Activated T-cell treated with anti-CD3 and anti-CD28 coated beads, Interleukin-2, amount 50 U/mL, for 1 hour (primary cell): ENCODE measurements around the gene ASPDH.
A peak's percentile ranks its signal among the peaks of the same experiment; 100 is the strongest.

Experiments
- DNase-seq: peaks from one replicate; pipeline ENCODE4 v3.0.0-alpha.2; 2020

The ASPDH gene

DNA sequence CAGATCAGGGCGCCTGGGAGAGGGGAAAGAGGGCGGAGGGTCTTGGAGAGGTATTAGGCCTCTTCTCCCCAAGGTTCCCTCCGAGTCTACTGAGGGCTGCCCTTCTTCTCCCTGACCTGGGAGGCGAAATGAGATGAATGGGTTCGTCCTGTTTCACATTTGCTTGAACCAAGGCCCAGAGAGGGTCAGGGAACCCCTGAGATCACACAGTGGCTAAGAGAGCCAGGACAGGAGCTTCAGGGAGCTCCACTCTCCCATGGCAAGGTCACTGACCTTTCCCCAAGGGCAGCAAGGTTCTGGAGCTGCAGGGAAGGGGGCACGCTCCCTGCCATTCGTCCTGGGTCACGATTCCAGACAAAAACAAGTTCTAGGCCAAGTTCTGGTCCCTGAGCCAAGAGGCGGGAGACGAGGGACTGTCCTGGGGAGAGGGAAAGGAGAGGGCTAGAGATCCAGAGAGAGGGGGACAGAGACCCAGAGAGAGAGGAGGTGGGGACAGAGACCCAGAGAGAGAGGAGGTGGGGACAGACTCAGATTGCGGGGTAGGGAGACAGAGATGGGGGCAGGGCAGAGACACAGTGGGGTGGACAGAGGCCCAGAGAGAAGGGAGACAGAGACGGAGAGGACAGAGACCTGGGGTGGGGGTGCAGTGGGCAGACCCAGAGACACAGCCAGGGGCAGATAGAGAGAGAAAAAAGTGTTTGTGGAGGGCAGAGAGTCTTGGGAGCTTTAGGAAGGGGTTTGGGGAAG, 541 bp downstream of the ASPDH start:
- no peak for DNase-seq

DNA sequence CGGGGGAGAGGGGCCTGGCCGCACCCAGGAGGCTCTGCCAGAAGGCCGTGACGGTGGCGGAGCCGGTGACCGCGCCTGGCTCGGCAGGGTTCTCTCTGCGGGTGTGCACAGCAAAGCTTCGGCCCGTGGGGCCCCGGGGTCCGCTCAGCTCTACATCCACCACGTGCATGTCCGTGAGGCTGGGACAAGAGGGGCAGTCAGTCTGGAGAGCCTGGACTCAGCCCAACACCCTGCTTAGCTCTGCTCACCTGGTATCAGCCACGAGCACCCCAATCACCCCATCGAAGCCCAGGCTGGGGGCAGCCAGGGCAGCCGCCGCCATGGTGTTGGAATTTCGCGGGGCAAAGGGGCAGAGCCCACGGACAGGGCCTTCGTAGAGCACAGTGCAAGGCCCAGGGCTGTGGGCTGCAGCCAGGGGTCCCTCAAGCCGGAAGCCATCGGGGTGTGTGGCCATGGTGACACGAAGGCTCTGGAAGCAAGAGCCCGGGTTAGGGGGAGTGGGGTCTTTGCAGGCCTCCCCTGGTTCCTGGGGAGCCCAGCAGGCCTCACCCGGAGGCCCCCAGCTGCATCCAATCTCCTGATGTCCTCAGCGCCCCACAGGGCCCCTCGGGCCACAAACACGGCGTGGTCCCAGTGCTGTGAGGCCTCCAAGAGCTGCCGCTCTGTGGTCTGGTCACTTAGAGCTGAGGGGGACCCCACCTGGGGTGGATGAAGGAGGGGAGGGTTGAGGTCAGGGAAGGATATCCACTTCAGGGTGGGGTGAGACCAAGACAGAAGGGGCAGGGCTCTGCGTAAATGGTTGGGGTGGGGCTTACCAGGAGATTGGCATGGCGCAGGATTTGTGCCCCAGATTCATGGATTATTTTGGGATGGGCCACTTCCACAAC, 1.4 kb downstream of the ASPDH start:
- DNase-seq: no peak

DNA sequence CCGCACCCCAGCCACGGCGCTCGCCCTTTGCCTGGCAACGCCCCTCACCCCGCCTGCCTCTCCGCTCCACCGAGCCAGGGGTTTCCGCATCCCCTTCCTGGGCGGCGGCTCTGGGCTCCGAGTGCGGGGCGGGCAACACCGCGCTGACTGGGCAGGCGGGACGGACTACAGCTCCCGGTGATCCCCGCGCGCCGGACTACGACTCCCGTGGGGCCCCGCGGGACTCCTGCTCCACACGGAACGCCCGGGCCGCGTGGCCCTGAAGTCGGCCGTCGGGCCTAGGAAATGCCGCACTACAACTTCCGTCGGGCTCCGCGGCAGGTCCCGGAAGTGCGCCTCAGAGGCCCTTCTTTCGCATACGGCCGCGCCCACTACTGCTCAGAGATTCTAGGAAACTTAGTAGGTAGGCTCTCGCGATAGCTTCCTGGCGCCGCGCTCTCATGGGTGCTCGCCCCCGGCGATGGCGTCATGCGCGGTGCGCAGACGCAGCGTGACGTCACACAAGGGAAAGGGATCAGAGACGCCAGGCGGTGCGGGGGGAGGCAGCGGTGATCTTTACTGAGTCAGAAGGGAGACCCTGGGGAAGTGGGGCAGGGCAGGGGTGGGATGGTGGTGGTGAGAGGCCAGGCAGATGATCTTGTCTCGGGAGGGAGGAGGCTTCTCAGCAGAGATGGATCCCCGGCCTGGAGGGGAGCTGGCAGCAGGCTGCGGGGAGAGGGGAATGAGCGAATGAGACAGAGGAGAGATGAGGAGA, 2.5 kb downstream of the ASPDH start, which contains the start of gene JOSD2:
TSS of gene JOSD2 (minus strand) at position 123 of the 754 bp plus-strand sequence. CDS start 760 bp downstream, outside the sequence.
- DNase-seq: peak; percentile 95

DNA sequence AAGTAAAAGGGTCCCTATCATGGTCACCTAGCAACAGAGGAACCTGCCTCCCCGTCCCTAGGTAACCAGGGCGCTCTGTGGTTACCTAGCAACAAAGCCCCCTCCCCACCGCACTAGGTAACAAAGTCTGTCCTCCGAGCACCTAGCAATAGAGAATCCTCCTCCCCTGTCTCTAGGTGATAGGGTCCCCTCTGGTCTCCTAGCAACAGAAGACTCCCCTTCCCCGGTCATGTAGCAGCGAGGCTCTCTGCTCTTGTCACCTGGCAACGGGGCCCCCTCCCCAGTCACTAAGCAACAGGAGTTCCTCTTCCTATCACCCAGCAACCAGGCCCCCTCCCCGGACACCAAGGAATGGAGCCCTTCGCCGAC, 3.0 kb downstream of the ASPDH start:
- DNase-seq: no peak

DNA sequence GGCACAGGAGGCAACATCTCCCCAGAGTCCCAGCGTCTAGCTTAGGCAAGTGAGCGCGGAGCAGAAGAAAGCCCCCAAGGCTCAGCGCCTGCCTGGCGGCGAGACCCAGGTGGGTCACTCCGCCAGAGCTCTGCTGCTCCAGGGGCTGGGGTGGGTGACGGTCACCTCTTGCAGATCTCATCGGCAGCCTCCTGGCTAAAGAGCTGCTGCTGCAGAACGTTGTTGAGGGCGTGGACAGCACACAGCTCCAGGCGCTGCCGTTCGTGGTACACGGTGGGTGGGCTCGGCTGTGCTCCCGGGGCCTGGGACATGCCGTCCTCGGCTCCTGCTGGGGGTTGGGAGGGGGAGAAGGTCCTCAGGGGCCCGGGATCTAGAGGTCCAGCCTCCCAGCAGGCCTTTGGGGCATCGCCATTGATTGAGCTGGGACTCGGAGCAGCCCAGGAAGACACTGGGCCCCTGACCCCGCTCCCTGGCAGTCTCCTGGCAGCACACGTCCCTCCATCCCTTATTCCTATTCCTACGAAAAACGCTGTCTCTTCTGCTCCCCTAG, 3.5 kb downstream of the ASPDH start:
- peak; percentile 25 for DNase-seq

DNA sequence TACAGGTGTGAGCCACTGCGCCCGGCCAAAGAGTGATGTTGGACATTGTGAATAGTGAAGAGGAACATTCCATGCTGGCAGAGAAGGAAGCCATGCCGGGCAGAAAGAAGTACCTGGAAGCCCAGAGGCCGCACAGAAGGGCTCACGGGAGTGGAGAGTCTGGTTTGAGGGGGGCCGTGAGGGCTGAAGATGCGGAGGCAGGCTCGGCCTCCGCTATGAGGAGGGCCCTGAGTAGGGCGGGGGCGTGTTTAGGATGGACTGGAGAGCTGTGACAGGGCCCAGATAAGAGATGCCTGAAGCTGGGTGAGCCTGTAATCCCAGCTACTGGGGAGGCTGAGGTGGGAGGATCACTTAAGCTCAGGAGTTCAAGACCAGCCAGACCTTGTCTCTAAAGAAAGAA, 4.3 kb downstream of the ASPDH start:
- no peak for DNase-seq

DNA sequence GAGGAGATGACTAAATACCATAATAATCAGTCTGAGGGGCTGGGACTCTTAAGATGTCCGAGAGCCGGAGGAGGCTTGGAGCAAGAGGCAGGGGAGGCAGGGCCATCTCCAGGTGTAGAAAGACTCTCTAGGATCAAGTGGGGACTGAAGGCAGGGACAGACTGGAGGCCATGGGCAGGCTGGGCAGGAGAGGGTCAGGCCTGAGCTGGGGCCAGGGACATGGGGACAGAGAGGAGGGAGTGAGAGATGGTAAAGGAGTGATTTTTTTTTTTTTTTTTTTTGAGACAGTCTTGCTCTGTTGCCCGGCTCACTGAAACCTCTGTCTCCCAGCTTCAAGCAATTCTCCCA, 4.9 kb downstream of the ASPDH start:
- no peak for DNase-seq

DNA sequence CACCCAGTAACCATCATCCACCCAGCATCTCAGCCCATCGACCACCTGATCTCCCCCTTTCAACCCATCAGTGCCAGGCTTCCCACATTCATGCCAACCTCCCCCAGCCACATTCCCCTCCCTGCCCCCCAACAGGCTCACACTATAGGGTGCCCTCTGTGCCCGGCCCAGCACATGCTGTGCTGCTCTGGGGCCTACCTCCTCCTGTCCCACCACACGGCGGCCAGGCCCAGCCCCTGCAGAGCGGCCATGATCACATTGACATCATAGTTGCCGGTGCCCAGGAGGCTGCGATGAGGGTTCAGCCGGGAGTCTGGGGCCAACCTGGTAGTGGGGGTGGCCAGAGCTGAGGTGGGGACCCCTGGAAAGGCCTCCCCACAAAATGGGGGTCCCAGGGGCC, 6.3 kb downstream of the ASPDH start:
- no peak for DNase-seq

DNA sequence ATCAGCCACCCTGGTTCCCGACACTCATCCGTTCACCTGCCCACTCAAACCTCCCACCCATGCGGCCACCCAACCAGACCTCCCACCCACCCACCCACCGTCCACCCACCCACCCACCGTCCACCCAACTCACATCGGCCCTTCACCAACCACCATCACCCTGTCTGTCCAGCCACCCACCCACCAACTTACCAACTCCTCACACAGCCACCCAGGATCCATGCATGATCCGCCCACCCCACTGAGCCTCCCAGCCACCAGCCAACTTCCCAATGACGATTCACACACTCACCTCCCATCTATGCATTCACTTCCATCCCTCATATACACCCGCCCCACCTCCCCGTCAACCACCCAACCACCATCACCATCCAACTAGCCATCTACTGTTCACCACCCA, 7.0 kb downstream of the ASPDH start:
- DNase-seq: no peak

DNA sequence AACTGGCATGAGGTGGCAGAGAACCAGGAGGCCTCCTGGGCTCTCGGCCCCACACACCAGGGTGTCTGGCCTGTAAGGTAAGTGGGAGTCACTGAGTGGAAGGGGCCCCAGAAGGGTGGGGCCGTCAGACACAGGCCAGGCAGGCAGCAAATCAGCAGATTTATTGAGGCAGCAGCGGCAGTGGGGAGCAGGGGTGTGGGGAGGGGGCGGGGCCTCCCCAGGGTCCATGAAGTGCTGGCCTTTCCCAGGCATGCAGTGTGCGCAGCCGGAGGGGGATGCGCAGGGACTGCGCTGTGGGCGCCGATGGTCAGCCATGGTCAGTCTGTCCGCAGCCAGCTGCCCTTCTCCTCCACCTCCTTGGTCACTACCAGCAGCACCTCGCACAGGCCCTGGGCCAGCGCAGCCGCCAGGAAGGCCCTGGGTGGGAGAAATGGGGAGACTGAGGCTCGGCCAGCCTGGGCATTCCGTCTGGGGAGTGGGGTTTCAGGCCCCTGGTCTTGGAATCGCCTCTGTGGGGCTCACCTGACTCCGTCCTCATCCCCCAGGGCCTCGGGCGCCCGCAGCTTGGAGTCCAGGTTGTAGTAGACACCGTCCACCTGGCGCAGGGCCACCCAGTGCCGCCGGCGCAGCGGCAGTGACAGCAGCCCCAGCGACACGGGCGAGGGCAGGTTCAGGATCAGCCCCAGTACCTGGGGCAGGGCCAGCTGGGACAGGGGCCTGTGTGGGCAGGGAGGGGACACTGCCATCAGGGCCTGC, 7.7 kb downstream of the ASPDH start:
- DNase-seq: no peak

DNA sequence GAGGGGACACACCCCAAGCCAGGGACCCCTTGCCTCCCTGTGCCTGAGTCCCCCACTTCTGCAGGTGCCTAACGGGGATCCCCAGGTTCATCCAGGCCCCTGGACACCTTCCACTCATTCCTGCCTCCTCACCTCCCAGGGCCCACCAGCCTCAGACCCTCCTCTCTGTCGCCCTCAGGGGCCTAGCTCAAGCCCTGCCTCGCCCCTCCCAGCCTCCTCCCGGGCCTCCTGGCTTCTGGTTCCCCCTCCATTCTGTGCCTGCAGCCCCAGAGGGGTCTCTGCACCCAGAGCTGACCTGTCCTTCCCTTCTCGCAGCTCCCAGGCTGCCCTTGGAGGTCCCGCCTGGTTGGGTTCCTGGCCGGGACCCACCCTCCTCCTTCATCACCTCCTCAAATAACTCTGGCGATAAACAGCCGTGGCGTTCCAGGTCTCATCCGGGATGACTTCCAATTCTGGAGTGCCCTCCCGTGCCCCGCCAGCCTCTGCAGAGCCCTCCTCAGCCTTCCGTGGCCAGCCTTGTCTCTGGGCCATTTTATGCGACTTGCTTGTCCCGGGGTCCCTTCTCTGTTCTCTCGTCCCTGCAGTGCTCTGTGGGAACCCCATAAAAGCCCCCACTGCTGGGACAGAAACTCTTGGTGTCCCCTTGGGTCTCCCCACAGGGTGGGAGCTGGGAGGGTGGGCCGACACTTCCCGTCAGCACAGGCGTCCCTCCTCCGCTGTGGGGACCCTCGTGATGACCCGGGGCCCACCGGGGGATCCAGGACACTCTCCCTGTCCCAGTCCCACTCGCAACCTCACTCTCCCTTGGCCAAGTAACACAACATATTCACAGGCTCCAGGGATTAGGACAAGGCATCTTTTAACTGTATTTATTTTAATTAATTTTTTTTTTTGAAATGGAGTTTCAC, 11.9 kb downstream of the ASPDH start:
- DNase-seq: no peak

DNA sequence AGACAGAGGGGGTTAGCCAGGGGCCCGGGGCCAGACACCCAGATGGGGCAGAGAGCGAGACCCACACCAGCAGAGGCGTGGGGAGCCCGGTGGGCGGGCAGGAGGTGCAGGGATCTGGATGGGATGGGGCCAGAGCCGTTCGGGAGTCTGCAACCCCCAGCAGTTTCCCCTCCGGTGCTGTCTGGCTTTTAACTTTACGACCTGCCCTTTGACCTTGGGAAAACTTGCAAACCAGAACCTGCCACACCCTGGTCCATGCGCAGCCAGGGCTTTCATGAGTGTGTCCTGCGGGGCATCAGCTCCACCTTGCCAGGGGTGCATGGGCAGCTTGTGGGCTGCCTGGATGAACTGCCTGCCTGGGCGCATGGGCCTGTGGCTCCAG, 12.5 kb downstream of the ASPDH start:
- DNase-seq: no peak

DNA sequence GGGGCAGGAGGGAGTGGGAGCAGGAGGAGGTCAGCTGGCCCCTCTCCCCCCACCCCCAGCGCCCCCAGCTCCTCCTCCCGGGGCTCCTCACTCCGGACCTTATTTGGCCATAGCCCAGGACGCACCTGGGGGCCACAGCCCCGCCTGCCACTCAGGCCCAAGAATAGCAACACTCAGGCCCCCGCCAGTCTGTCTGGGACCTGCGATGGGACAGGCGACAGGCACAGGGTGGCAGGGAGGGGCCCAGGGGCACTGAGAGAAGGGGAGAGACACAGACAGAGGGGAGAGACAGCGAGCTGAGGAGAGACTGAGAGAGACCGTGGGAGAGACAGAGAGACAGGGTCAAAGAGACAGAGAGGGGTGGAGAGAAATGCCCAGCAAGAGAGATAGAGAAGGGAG, 13.0 kb downstream of the ASPDH start:
- no peak for DNase-seq

DNA sequence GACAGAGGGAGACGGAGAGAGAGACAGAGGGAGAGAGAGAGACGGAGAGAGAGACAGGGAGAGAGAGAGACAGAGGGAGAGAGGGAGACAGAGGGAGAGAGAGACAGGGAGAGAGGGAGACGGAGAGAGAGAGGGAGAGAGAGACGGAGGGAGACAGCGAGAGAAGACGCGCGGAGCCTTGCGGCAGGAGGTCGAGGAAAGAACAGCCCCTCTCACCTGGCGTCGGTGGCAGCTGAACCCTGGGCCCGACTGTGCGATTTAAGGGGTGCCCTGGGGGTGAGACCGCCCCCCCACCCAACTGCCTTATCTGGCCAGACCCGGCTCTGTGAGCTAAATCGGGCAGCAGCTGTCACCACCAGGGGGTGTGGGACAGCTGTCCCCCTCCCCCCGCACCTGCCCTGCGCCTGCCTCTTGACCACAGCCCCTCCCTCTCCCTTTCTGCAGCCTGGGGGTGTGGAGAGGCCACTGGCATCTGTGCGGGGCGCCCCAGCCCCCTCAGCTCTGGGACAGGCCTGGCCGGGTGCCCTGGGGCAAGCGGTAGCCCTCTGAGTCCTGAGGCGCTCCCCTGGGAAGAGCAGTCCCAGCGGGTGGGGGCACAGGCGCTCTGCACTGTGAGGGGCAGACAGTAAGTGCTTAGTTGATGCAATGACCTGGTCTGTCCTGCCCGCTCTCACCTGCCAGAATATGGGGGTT, 13.5 kb downstream of the ASPDH start:
- DNase-seq: no peak

DNA sequence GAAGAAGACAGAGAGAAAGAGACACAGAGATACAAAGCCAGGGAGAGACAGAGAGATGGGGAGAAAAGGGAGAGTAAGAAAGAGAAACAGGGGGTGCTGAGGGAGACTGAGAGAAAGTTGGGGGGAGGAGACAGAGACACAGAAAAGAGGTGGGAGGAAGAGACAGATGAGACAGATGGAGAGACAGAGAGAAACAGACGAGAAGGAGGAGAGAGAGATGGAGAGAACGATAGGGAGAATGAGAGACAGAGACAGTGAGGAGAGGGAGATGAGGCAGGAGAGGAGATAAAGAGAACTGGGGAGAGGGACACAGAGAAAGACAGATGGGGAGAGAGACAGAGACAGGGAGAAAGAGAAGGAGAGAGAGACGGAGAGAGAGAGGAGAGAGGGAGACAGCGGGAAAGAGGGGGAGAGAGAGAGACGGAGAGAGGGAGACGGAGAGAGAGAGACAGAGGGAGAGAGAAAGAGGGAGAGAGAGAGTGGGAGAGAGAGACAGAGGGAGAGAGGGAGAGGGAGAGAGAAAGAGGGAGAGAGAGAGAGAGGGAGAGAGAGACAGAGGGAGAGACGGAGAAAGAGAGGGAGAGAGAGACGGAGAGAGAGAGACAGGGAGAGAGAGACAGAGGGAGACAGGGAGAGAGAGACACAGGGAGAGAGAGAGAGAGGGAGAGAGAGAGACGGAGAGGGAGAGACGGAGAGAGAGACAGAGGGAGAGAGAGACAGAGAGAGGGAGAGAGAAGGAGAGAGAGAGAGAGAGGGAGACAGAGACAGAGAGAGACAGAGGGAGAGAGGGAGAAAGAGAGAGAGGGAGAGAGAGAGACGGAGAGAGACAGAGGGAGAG, 15.3 kb downstream of the ASPDH start:
- DNase-seq: no peak

DNA sequence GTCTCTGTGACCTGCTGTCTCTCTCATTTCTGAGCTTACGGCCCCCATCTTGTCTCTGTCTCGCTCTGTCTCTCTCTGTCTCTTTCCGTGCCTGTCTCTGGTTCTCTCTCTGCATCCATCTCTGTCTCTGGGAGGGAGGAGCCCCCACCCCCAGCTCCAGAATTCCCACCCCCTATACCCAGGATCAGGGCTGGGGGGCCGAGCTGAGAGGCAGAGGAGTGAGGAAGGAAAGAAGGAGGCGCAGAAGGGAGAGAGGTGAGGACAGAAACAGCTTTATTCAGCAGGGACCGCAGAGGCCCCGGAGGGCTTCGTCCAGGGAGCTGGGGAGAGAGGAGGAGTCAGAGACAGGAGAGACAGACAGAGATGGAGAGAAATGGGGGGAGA, 16.7 kb downstream of the ASPDH start:
- DNase-seq: no peak

DNA sequence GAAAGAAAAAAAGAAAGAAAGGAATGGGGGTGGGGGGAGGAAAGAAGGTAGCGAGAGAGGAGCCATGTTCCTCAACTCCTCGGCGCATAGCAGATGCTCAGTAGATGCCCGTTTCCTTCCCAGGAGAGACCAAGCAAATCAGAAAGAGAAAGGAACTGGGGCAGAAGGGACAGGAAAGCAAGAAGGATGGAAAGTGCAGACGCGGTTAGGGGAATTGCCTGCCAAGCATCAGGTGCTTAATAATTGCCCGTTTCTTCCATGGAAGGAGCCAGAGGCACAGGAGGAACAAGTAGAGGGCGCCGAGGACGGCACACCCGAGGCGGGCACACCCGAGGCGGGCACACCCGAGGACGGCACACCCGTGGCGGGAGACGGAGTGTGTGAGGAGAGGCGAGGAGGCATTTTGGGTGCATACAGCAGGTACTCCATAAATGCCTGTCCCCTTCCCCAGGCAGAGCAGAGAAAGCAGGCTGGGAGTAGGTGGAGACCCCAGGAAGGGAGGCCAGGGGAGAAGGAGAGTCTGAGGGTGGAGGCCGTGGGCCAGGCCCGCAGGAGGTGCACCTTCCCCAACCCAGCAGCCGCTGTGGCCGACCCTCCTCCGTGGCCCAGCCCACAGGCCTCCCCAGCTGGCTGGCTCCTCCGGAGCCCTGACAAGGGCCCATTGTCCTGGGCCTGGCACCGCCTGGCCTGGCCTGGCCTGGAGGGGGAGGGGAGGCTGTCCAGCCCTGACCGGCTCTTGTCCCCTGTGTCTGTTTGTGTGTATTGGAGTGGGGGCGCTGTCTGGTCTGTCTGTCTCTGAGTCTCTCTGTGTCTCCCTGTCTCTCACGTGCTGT, 17.3 kb downstream of the ASPDH start:
- no peak for DNase-seq

DNA sequence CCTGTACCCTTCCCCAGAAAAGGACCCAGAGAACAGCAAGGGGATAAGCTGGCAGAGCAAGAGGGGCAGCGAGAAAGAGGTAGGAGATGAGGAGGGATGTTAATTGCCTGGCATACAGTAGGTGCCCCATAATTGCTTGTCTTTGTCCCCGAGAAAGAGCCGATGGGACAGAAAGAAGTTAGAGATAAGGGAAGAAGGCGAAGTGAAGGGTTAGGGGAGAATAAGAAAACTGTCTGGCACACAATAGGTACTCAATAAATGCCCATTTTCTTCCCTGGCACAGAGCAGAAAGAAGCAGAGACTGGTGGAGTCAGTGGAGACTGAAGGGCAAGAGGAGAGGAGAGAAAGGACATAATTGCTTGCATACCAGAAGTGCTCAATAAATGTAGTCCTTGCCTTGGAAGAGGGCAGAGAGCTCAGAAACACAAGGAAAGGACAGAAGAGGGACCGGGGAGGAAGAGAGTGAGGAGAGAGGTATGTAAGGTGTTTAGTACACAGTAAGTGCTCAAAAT, 18.6 kb downstream of the ASPDH start:
- no peak for DNase-seq
